ENCODE results near the gene SMARCD3.

Gene SMARCD3

GRCh38 chr7:151248346-151249033, at the start of gene SMARCD3:
Gene SMARCD3 (minus strand): TSS chr7:151248694. CDS start chr7:151248562, 132 bp downstream.
- DNase-seq (ENCODE audit: low read depth in 2 of 2) = peak; percentile 40 to 49

- no peak for DNase-seq (ENCODE audit: low read depth in 2 of 2)
Observed at GRCh38 chr7:151296202-151296992, 47.9 kb upstream of the SMARCD3 start.

GRCh38 chr7:151292850-151293249, 44.4 kb upstream of the SMARCD3 start:
- no peak for DNase-seq (ENCODE audit: low read depth in 2 of 2)

- no peak for DNase-seq (ENCODE audit: low read depth in 2 of 2)
Observed at GRCh38 chr7:151291206-151291605, 42.7 kb upstream of the SMARCD3 start.

- no peak for DNase-seq (ENCODE audit: low read depth in 2 of 2)
Observed at GRCh38 chr7:151290355-151290760, 41.9 kb upstream of the SMARCD3 start.

GRCh38 chr7:151289891-151290290, 41.4 kb upstream of the SMARCD3 start:
- no peak for DNase-seq (ENCODE audit: low read depth in 2 of 2)

GRCh38 chr7:151286148-151286547, 37.7 kb upstream of the SMARCD3 start:
- DNase-seq (ENCODE audit: low read depth in 2 of 2) = no peak

- no peak for DNase-seq (ENCODE audit: low read depth in 2 of 2)
Observed at GRCh38 chr7:151283302-151283701, 34.8 kb upstream of the SMARCD3 start.

- no peak for DNase-seq (ENCODE audit: low read depth in 2 of 2)
Observed at GRCh38 chr7:151282111-151282510, 33.6 kb upstream of the SMARCD3 start.

- DNase-seq (ENCODE audit: low read depth in 2 of 2) = no peak
Observed at GRCh38 chr7:151281686-151282085, 33.2 kb upstream of the SMARCD3 start.

GRCh38 chr7:151280388-151281019, 32.0 kb upstream of the SMARCD3 start:
- no peak for DNase-seq (ENCODE audit: low read depth in 2 of 2)

- DNase-seq (ENCODE audit: low read depth in 2 of 2) = no peak
Observed at GRCh38 chr7:151279868-151280267, 31.4 kb upstream of the SMARCD3 start.

GRCh38 chr7:151278949-151279348, 30.5 kb upstream of the SMARCD3 start:
- DNase-seq (ENCODE audit: low read depth in 2 of 2) = no peak

- DNase-seq (ENCODE audit: low read depth in 2 of 2) = no peak
Observed at GRCh38 chr7:151277631-151278030, 29.1 kb upstream of the SMARCD3 start.

- peak; percentile 16 to 31 for DNase-seq (ENCODE audit: low read depth in 2 of 2)
Observed at GRCh38 chr7:151276666-151277590, 28.4 kb upstream of the SMARCD3 start.

- DNase-seq (ENCODE audit: low read depth in 2 of 2) = no peak
Observed at GRCh38 chr7:151275813-151276577, 27.5 kb upstream of the SMARCD3 start.

- no peak for DNase-seq (ENCODE audit: low read depth in 2 of 2)
Observed at GRCh38 chr7:151274936-151275812, 26.7 kb upstream of the SMARCD3 start.

- no peak for DNase-seq (ENCODE audit: low read depth in 2 of 2)
Observed at GRCh38 chr7:151274396-151274795, 25.9 kb upstream of the SMARCD3 start.

- no peak for DNase-seq (ENCODE audit: low read depth in 2 of 2)
Observed at GRCh38 chr7:151273651-151274390, 25.3 kb upstream of the SMARCD3 start.
